Kidney (tissue), 22 donors: ENCODE data around the gene FUZ. TPM values are rescaled to one million over a fixed set of nuclear protein-coding genes. Genes with fewer than 3 reads are reported as not detected.
A peak's percentile ranks its signal among the peaks of the same experiment; 100 is the strongest.

Experiments used
- DNase-seq, 5 donors: peaks; one replicate each; pipeline ENCODE4 v3.0.0-alpha.2; 2013 to 2020
- FAIRE-seq: peaks from 2 replicates; lab custom pipeline; 2012; peaks lifted over from hg19 to GRCh38; lab: Jason Lieb, UNC
- H3K27ac ChIP-seq, 2 donors: one replicate each; pipeline ENCODE4 v1.7.0; 2013; ENCODE audit warnings: low read depth in 2 of 2, low read length in 2 of 2, inconsistent platforms in 1 of 2
- H3K27me3 ChIP-seq: one replicate; pipeline ENCODE4 v1.7.1; 2013; ENCODE audit warnings: low read length, inconsistent platforms; ENCODE audit not compliant: control insufficient read depth, insufficient read depth
- H3K36me3 ChIP-seq, 3 donors: one replicate each; pipeline versions ENCODE4 v1.7.0 to v1.7.1; 2013; ENCODE audit warnings: low read length in 3 of 3, control low read depth in 1 of 3, inconsistent platforms in 1 of 3; ENCODE audit not compliant: insufficient read depth in 3 of 3, control insufficient read depth in 2 of 3
- H3K4me1 ChIP-seq, 3 donors: one replicate each; pipeline versions ENCODE4 v1.7.0 to v1.7.1; 2013; ENCODE audit warnings: low read length in 3 of 3, inconsistent platforms in 1 of 3, low read depth in 1 of 3; ENCODE audit not compliant: control insufficient read depth in 2 of 3, insufficient read depth in 2 of 3
- H3K4me3 ChIP-seq, 3 donors: one replicate each; pipeline versions ENCODE4 v1.7.0 to v1.8.1; 2013; ENCODE audit warnings: low read length in 3 of 3, control low read depth in 1 of 3, inconsistent platforms in 1 of 3
- H3K9ac ChIP-seq, 3 donors: one replicate each; pipeline versions ENCODE4 v1.7.0 to v1.7.1; 2013; ENCODE audit warnings: low read length in 3 of 3, control low read depth in 1 of 3, inconsistent platforms in 1 of 3
- H3K9me3 ChIP-seq, 3 donors: one replicate each; pipeline versions ENCODE4 v1.7.0 to v1.7.1; 2013; ENCODE audit warnings: low read length in 3 of 3, control low read depth in 1 of 3, inconsistent platforms in 1 of 3; ENCODE audit not compliant: control insufficient read depth in 2 of 3, insufficient read depth in 1 of 3
- intact Hi-C: fragments of 100-400 bp; cut with DNase I; formaldehyde crosslinking; loops from one replicate; pipeline ENCODE4 v1.11.1; 2022
- long read RNA-seq, 10 donors: library from polyadenylated mRNA in 1 of 10; unstranded in 1 of 10; transcript quantifications; one replicate each; pipeline ENCODE4 v2.0.0 and lab custom pipeline, GENCODE V29; 2021 to 2026
- polyA plus RNA-seq: library from polyadenylated mRNA; stranded (reverse); fragments of 350-450 nt; fragmentation: Illumina TruSeq; extraction: RNeasy Lipid Tissue Mini Kit (QIAGEN cat#74804); gene quantifications from one replicate; pipeline ENCODE4 v1.2.3, GENCODE V29; 2014; ENCODE audit warnings: low read depth, low replicate concordance; ENCODE audit not compliant: insufficient read depth
- total RNA-seq: library from RNA; stranded (reverse); fragmentation: NEBNext Ultra II Directional; extraction: Animal tissue kit (Norgen Biotek cat#: 25700); gene quantifications from one replicate; pipeline ENCODE4 v1.2.1, GENCODE V29; 2021
- TF ChIP-seq, protein P1 (sequence below): IDR thresholded peaks from 3 replicates; pipeline ENCODE4 v1.5.1; 2012; ENCODE audit warnings: mild to moderate bottlenecking, moderate library complexity, borderline replicate concordance; ENCODE audit not compliant: insufficient read depth; ENCODE audit errors: extremely low read depth
- donor health status: control.
- donor health status: control.
- donor health status: control.
- donor health status: control.
- donor health status: control.
- donor health status: DM: yes; HTN: yes; CAD: no.
- donor health status: Normal renal cell carcinoma (clear cell type).

FUZ gene, protein sequence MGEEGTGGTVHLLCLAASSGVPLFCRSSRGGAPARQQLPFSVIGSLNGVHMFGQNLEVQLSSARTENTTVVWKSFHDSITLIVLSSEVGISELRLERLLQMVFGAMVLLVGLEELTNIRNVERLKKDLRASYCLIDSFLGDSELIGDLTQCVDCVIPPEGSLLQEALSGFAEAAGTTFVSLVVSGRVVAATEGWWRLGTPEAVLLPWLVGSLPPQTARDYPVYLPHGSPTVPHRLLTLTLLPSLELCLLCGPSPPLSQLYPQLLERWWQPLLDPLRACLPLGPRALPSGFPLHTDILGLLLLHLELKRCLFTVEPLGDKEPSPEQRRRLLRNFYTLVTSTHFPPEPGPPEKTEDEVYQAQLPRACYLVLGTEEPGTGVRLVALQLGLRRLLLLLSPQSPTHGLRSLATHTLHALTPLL
- total RNA-seq (26.9 TPM), polyA plus RNA-seq (51.2 TPM)
- long read RNA-seq, donor 1, transcript FUZ-201 (11 exons, 1,675 nt), result major isoform, 8 of 29 reads
- long read RNA-seq, donor 1, partial matches to known transcripts, result 20 of 29 reads
- long read RNA-seq, donor 1, other reads (novel, unspliced or antisense), result 0 of 29 reads
- long read RNA-seq, donor 2, transcript FUZ-201 (11 exons, 1,675 nt), result major isoform, 7 of 9 reads
- long read RNA-seq, donor 2, partial matches to known transcripts, result 0 of 9 reads
- long read RNA-seq, donor 2, other reads (novel, unspliced or antisense), result 0 of 9 reads
- long read RNA-seq, donor 3, transcript FUZ-201 (11 exons, 1,675 nt), result major isoform, 8 of 10 reads
- long read RNA-seq, donor 3, partial matches to known transcripts, result 0 of 10 reads
- long read RNA-seq, donor 3, other reads (novel, unspliced or antisense), result 0 of 10 reads
- long read RNA-seq, donor 4, transcript FUZ-201 (11 exons, 1,675 nt), result major isoform, 6 of 8 reads
- long read RNA-seq, donor 4, partial matches to known transcripts, result 0 of 8 reads
- long read RNA-seq, donor 4, other reads (novel, unspliced or antisense), result 0 of 8 reads
- long read RNA-seq, donor 5, result 0 reads
- long read RNA-seq, donor 6, partial matches to known transcripts, result 37 of 41 reads
- long read RNA-seq, donor 6, other reads (novel, unspliced or antisense), result 0 of 41 reads
- long read RNA-seq, donor 7, transcript FUZ-201 (11 exons, 1,675 nt), result major isoform, 18 of 42 reads
- long read RNA-seq, donor 7, transcript FUZ-216 (11 exons, 1,524 nt), result minor isoform, 7 of 42 reads
- long read RNA-seq, donor 7, partial matches to known transcripts, result 3 of 42 reads
- long read RNA-seq, donor 7, other reads (novel, unspliced or antisense), result 12 of 42 reads
- long read RNA-seq, donor 8, transcript FUZ-201 (11 exons, 1,675 nt), result major isoform, 5 of 7 reads
- long read RNA-seq, donor 8, partial matches to known transcripts, result 0 of 7 reads
- long read RNA-seq, donor 8, other reads (novel, unspliced or antisense), result 0 of 7 reads
- long read RNA-seq, donor 9, partial matches to known transcripts, result 0 of 4 reads
- long read RNA-seq, donor 9, other reads (novel, unspliced or antisense), result 0 of 4 reads
- long read RNA-seq, donor 10, partial matches to known transcripts, result 40 of 46 reads
- long read RNA-seq, donor 10, other reads (novel, unspliced or antisense), result 0 of 46 reads

DNA sequence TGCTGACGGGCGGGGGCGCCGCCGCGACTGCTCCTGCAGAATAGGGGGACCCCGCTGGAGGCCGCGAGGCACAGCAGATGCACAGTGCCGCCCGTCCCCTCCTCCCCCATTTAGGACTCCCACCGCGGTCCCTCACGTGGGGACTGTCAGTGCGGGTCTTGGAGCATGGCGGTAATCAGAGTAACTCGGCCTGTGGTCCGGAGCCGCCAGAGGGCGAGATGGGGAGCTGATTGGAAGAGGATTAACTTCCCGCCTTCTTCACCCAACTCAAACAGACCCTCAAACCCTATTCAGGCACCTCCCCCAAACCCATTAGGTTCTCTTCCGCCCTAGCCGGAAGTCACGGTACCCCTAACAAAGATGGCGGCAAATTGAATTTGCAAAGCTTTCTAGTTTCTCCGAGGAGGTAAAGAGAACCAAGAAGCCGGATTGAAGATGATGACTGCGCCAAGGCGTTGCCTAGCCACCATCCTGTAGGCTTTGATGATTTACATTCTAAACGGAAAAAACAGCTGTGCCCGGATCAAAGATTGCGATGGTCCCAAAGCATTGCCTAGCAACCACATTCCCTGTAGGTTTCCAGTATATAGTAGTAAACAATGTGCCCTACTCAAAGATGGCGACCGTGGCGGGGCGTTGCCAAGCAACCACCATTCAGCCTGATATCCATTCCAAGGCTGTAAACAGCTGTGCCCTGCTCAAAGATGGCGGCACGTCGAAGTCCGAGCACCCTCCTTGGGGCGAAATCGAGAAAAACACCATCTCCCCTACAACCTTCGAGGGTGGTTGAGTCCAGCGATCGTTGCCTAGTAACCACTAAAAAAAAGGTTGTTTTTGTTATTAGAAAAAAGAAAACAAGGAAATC is at the start of gene FUZ:
Gene FUZ (minus strand): TSS at position 296 of the 865 bp plus-strand sequence. CDS start 186 bp downstream, at position 110.
- peak within 1 kb of the TSS; percentile 89 to 94 for H3K27ac ChIP-seq
- no peaks in the 10 kb centered on the region for H3K36me3 ChIP-seq
- no peaks in the 10 kb centered on the region for H3K27me3 ChIP-seq
- peaks cover 7 to 15% (median 8%) of the 10 kb centered on the region in 3 donors for H3K4me1 ChIP-seq
- peak; percentile 97 for FAIRE-seq
- peak within 1 kb of the TSS; percentile 66 to 99 (median 86) for H3K9ac ChIP-seq
- no peaks in the 10 kb centered on the region for H3K9me3 ChIP-seq
- intact Hi-C loops, result no loop called here
- H3K4me3 ChIP-seq, result peak within 1 kb of the TSS; percentile 84 to 100 (median 97)
- TF ChIP-seq, protein P1, sequence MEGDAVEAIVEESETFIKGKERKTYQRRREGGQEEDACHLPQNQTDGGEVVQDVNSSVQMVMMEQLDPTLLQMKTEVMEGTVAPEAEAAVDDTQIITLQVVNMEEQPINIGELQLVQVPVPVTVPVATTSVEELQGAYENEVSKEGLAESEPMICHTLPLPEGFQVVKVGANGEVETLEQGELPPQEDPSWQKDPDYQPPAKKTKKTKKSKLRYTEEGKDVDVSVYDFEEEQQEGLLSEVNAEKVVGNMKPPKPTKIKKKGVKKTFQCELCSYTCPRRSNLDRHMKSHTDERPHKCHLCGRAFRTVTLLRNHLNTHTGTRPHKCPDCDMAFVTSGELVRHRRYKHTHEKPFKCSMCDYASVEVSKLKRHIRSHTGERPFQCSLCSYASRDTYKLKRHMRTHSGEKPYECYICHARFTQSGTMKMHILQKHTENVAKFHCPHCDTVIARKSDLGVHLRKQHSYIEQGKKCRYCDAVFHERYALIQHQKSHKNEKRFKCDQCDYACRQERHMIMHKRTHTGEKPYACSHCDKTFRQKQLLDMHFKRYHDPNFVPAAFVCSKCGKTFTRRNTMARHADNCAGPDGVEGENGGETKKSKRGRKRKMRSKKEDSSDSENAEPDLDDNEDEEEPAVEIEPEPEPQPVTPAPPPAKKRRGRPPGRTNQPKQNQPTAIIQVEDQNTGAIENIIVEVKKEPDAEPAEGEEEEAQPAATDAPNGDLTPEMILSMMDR, result peak; percentile 23
- peak; percentile 99 for DNase-seq

DNA sequence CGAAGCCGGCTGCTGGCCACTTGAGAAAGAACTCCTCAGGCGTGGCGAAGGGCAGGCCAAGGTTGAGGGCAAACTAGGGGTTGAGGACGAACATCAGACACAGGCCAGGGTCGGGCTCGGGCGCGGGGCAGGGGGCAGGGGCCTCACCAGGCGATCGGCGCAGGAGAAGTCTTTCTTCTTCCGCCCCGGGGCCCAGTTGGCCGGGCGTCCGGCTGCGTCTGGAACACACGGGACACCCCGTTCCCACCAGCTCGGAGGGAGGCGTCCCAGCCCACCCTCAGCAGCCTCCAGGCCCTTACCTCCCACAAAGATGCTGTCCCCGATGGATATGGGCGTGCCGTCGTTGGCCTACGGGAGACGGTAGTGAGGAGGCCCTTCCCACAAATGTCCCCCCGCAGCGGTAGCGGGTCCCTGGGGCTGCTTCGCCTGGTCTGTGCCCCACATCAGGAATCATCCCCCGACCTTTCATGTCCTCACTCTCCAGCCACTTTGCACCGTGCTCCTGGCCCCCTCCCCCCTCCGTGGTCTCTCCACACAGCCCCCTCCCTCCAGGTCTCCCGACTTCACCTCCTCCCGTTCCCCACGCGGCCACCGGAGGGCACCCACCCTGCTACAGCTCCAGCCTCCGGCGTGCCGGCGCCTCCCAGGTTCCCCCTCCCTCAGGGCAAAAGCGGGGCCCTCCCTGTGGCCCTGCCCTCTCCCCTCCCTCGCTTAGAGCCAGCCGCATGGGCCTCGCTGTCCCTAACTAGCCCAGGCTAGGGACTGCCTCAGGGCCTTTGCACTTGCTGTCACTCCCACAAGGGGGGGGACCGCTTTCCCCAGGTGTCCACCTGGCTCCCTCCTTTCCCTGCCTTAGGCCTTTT is 49.5 kb upstream of the FUZ start:
- Histone ChIP-seq H3K4me3 (no peak overlapping the region), H3K4me1 (peaks cover 0 to 14% (median 8%) of the 10 kb centered on the region in 3 donors), H3K27ac (no peak overlapping the region), H3K9ac (no peak overlapping the region), H3K36me3 (peaks cover 6 to 23% (median 12%) of the 10 kb centered on the region in 3 donors), H3K9me3 (no peaks in the 10 kb centered on the region), H3K27me3 (no peaks in the 10 kb centered on the region)
- intact Hi-C loops, result no loop called here
- TF ChIP-seq, protein P1, result no peak
- DNase-seq, result peak in 2 of 5 donors; percentile 45 to 73
- FAIRE-seq, result no peak
